HepG2 (cell line): ENCODE data around the gene TTPAL. TPM values are rescaled to one million over a fixed set of nuclear protein-coding genes. Genes with fewer than 3 reads are reported as not detected.

Experiments
- AKAP8 ChIP-seq: sonication (generic); formaldehyde crosslinking; IDR thresholded peaks from 2 replicates; pipeline ENCODE4 v1.5.1; 2020; ENCODE audit warnings: mild to moderate bottlenecking, missing genetic modification reagents
- ASH2L ChIP-seq: fragments of 300-600, 200-600 bp; sonication (generic); IDR thresholded peaks from 2 replicates; pipeline ENCODE4 v1.7.0; 2017; ENCODE audit warnings: low read depth, mild to moderate bottlenecking, moderate library complexity, mixed read lengths, low read length; ENCODE audit not compliant: insufficient read length
- ATF3 ChIP-seq: sonication (generic); formaldehyde crosslinking; IDR thresholded peaks from 2 replicates; pipeline ENCODE4 v1.4.0; 2020; ENCODE audit warnings: missing genetic modification reagents
- ERF ChIP-seq: IDR thresholded peaks from 2 replicates; pipeline ENCODE4 v1.6.1; 2018; ENCODE audit warnings: missing biosample characterization, missing genetic modification reagents
- JUND ChIP-seq: sonication (generic); formaldehyde crosslinking; IDR thresholded peaks from 2 replicates; pipeline ENCODE4 v1.8.0; 2022; ENCODE audit warnings: mild to moderate bottlenecking, missing genetic modification reagents
- KDM4B ChIP-seq: sonication (generic); formaldehyde crosslinking; IDR thresholded peaks from 2 replicates; pipeline ENCODE4 v1.4.0; 2020; ENCODE audit warnings: missing genetic modification reagents
- RBM39 ChIP-seq: fragments of 200-400 bp; formaldehyde crosslinking; IDR thresholded peaks from one replicate; pipeline ENCODE4 v1.6.1; 2018; ENCODE audit warnings: antibody characterized with exemption, mild to moderate bottlenecking, low read depth, low read length; ENCODE audit not compliant: poor library complexity, severe bottlenecking
- SIN3B ChIP-seq: fragments of 150-350 bp; IDR thresholded peaks from 2 replicates; pipeline ENCODE4 v1.6.1; 2014; ENCODE audit warnings: low read length
- SOX6 ChIP-seq, 2 experiments: fragments of 450-650 bp in 1 of 2; sonication (generic) in 1 of 2; formaldehyde crosslinking in 1 of 2; IDR thresholded peaks; 2 replicates each; pipeline versions ENCODE4 v1.4.0 to v1.6.1; 2017 to 2020; ENCODE audit warnings: antibody characterized with exemption in 1 of 2, mild to moderate bottlenecking in 1 of 2, missing genetic modification reagents in 1 of 2
- TEAD3 ChIP-seq: optimal IDR thresholded peaks from 2 replicates; pipeline ENCODE3; 2016; ENCODE audit warnings: borderline replicate concordance
- TOE1 ChIP-seq: sonication (generic); formaldehyde crosslinking; IDR thresholded peaks from 2 replicates; pipeline ENCODE4 v1.4.0; 2020; ENCODE audit warnings: mild to moderate bottlenecking, missing genetic modification reagents
- ZBTB20 ChIP-seq: sonication (generic); formaldehyde crosslinking; IDR thresholded peaks from 2 replicates; pipeline ENCODE4 v1.8.1; 2023; ENCODE audit warnings: missing genetic modification reagents, low read depth, mild to moderate bottlenecking, borderline replicate concordance
- ZBTB3 ChIP-seq: sonication (generic); formaldehyde crosslinking; IDR thresholded peaks from 2 replicates; pipeline ENCODE4 v1.4.0; 2020; ENCODE audit warnings: low read depth, mild to moderate bottlenecking, moderate library complexity, missing genetic modification reagents, borderline replicate concordance
- ZC3H4 ChIP-seq: sonication (generic); formaldehyde crosslinking; IDR thresholded peaks from 2 replicates; pipeline ENCODE4 v1.4.0; 2020; ENCODE audit warnings: missing genetic modification reagents, borderline replicate concordance
- ZNF484 ChIP-seq: sonication (generic); formaldehyde crosslinking; IDR thresholded peaks from 2 replicates; pipeline ENCODE4 v1.5.1; 2020; ENCODE audit warnings: mild to moderate bottlenecking, low read depth, missing genetic modification reagents, borderline replicate concordance
- ZNF644 ChIP-seq: IDR thresholded peaks from 2 replicates; pipeline ENCODE4 v1.6.1; 2016; ENCODE audit warnings: low read depth
- ZNF660 ChIP-seq: sonication (generic); formaldehyde crosslinking; IDR thresholded peaks from 2 replicates; pipeline ENCODE4 v1.5.1; 2020; ENCODE audit warnings: mild to moderate bottlenecking, low read depth, missing genetic modification reagents, borderline replicate concordance
- ZNF713 ChIP-seq: sonication (generic); formaldehyde crosslinking; IDR thresholded peaks from 2 replicates; pipeline ENCODE4 v1.4.0; 2020; ENCODE audit warnings: mild to moderate bottlenecking, missing genetic modification reagents
- polyA plus RNA-seq, 8 experiments: library from polyadenylated mRNA; depleted of rRNA in 3 of 8; stranded (reverse) in 7 of 8; unstranded in 1 of 8; fragments of >200 nt; fragmentation: Illumina TruSeq in 4 of 8; extraction: Trizol in 4 of 8; gene quantifications; 2 replicates each; pipeline versions ENCODE4 v1.2.1 to v1.2.3, GENCODE V29; 2011 to 2016; ENCODE audit warnings: low read depth in 4 of 8, missing spikeins in 1 of 8, mixed read lengths in 1 of 8; ENCODE audit not compliant: insufficient read depth in 1 of 8
- total RNA-seq, 5 experiments: library from RNA; depleted of rRNA; stranded (reverse); fragments of >200 nt; fragmentation: Illumina TruSeq; extraction: Trizol; gene quantifications; 2 replicates each; pipeline ENCODE4 v1.2.3, GENCODE V29; 2016; ENCODE audit warnings: low read depth in 1 of 5
- TF ChIP-seq, protein P1 (sequence below): sonication (generic); formaldehyde crosslinking; IDR thresholded peaks from 2 replicates; pipeline ENCODE4 v1.5.0; 2020; ENCODE audit warnings: mild to moderate bottlenecking, missing genetic modification reagents
- TF ChIP-seq, protein P2 (sequence below): sonication (generic); formaldehyde crosslinking; conservative IDR thresholded peaks from 2 replicates; pipeline ENCODE4 v1.4.0; 2020; ENCODE audit warnings: missing genetic modification reagents
- TF ChIP-seq, protein P3 (sequence below): sonication (generic); formaldehyde crosslinking; IDR thresholded peaks from 2 replicates; pipeline ENCODE4 v1.4.0; 2020; ENCODE audit warnings: mild to moderate bottlenecking, missing genetic modification reagents
- TF ChIP-seq, protein P4 (sequence below): sonication (generic); formaldehyde crosslinking; IDR thresholded peaks from 2 replicates; pipeline ENCODE4 v1.5.1; 2020; ENCODE audit warnings: missing genetic modification reagents, mild to moderate bottlenecking, borderline replicate concordance

Gene TTPAL
- total and polyA plus RNA-seq, 2 of the 13 experiments (the other 11 are each of a cell fraction or from before 2014, with no cell fraction given) = 4.3 to 18.8 TPM

DNA sequence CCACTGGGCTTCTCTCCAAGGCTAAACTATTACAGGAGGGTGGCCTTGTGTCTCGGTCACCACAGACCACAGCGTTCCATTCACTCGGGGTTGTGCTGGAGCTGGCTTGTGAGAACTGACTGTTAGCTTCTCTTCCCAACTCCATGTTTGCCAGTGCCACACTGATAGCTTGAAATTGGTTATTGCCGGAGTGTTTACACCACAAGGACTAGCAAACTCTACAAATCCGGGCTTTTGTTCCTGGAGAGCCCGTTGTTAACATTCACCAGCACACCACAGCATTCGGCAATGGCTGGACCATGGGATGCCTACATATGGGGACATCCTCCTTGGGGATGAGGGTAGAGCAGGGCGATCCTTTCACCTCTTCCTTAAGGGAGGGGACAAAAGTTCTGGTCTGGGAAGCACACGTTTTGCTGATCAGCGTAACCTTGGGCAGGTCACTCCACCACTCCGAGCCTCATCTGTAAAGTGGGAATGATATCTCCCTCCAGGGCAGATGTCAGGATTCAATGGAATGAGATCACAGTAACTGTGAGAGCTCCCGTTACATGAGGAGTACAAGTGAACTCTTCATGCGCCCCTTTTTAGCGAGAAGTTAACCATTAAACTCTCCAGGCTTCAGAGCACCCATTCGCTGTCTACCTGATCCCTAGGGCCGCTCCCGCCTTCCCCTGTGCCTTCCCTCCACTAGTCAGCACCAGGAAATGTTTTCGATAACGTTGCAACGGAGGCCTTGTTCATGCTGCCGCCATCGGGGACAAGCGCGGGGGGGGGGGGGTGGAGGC, 41.7 kb upstream of the TTPAL start (continued):
- peak; percentile 80 for TF ChIP-seq ASH2L
- TF ChIP-seq AKAP8 (CRISPR knock-in tag) = peak; percentile 62; the same call in 1 of the 2 replicates
- no peak for TF ChIP-seq SOX6 (IDR thresholded peaks at IDR 0.05)
- TF ChIP-seq SOX6 (CRISPR knock-in tag; IDR thresholded peaks at IDR 0.05) = peak; percentile 53; the same call in 1 of the 2 replicates
- TF ChIP-seq RBM39 = no peak
- TF ChIP-seq ZNF660 (CRISPR knock-in tag) = no peak
- TF ChIP-seq ATF3 (CRISPR knock-in tag) = no peak; the same call in 1 of the 2 replicates
- peak; percentile 75 for TF ChIP-seq JUND (CRISPR knock-in tag)
- TF ChIP-seq, protein P1, sequence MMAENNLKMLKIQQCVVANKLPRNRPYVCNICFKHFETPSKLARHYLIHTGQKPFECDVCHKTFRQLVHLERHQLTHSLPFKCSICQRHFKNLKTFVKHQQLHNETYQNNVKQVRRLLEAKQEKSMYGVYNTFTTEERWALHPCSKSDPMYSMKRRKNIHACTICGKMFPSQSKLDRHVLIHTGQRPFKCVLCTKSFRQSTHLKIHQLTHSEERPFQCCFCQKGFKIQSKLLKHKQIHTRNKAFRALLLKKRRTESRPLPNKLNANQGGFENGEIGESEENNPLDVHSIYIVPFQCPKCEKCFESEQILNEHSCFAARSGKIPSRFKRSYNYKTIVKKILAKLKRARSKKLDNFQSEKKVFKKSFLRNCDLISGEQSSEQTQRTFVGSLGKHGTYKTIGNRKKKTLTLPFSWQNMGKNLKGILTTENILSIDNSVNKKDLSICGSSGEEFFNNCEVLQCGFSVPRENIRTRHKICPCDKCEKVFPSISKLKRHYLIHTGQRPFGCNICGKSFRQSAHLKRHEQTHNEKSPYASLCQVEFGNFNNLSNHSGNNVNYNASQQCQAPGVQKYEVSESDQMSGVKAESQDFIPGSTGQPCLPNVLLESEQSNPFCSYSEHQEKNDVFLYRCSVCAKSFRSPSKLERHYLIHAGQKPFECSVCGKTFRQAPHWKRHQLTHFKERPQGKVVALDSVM (CRISPR knock-in tag) = peak; percentile 63
- TF ChIP-seq ZNF713 (CRISPR knock-in tag) = 0 out of 2 replicates have a peak, but pooled peaks have one; percentile 23
- TF ChIP-seq, protein P2, sequence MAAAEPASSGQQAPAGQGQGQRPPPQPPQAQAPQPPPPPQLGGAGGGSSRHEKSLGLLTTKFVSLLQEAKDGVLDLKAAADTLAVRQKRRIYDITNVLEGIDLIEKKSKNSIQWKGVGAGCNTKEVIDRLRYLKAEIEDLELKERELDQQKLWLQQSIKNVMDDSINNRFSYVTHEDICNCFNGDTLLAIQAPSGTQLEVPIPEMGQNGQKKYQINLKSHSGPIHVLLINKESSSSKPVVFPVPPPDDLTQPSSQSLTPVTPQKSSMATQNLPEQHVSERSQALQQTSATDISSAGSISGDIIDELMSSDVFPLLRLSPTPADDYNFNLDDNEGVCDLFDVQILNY (CRISPR knock-in tag) = 0 out of 2 replicates have a peak, but pooled peaks have one; percentile 26
- TF ChIP-seq, protein P3, sequence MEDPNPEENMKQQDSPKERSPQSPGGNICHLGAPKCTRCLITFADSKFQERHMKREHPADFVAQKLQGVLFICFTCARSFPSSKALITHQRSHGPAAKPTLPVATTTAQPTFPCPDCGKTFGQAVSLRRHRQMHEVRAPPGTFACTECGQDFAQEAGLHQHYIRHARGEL (CRISPR knock-in tag) = no peak
- peak; percentile 42; the same call in 1 of the 2 replicates for TF ChIP-seq KDM4B (CRISPR knock-in tag)
- TF ChIP-seq, protein P4, sequence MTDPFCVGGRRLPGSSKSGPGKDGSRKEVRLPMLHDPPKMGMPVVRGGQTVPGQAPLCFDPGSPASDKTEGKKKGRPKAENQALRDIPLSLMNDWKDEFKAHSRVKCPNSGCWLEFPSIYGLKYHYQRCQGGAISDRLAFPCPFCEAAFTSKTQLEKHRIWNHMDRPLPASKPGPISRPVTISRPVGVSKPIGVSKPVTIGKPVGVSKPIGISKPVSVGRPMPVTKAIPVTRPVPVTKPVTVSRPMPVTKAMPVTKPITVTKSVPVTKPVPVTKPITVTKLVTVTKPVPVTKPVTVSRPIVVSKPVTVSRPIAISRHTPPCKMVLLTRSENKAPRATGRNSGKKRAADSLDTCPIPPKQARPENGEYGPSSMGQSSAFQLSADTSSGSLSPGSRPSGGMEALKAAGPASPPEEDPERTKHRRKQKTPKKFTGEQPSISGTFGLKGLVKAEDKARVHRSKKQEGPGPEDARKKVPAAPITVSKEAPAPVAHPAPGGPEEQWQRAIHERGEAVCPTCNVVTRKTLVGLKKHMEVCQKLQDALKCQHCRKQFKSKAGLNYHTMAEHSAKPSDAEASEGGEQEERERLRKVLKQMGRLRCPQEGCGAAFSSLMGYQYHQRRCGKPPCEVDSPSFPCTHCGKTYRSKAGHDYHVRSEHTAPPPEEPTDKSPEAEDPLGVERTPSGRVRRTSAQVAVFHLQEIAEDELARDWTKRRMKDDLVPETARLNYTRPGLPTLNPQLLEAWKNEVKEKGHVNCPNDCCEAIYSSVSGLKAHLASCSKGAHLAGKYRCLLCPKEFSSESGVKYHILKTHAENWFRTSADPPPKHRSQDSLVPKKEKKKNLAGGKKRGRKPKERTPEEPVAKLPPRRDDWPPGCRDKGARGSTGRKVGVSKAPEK (CRISPR knock-in tag) = no peak
- no peak for TF ChIP-seq ZBTB3 (CRISPR knock-in tag)
- peak; percentile 39; the same call in 1 of the 2 replicates for TF ChIP-seq ZC3H4 (CRISPR knock-in tag)
- peak; percentile 24; the same call in 1 of the 2 replicates for TF ChIP-seq SIN3B
- peak; percentile 66; the same call in 1 of the 2 replicates for TF ChIP-seq ZNF644 (CRISPR knock-in tag)
- TF ChIP-seq ERF (CRISPR knock-in tag) = peak; percentile 74
- TF ChIP-seq TEAD3 (CRISPR knock-in tag) = peak; percentile 11
- TF ChIP-seq TOE1 (CRISPR knock-in tag) = peak; percentile 20; the same call in 1 of the 2 replicates
- TF ChIP-seq ZBTB20 (CRISPR knock-in tag) = no peak; the same call in 1 of the 2 replicates
- no peak for TF ChIP-seq ZNF484 (CRISPR knock-in tag)
